ENCODE measurements around the gene SEMA4G. TPM values are rescaled to one million over a fixed set of nuclear protein-coding genes. Genes with fewer than 3 reads are reported as not detected.

Gene SEMA4G
- polyA plus RNA-seq, 2 of the 4 experiments (the other 2 are of a cell fraction): 13.5 to 17.4 TPM

GRCh38 chr10:101018600-101019439 is 49.5 kb downstream of the SEMA4G start:
- peak overlapping the region; percentile 55 for H3K4me2 ChIP-seq

More at GRCh38 chr10:101018600-101019439, 49.5 kb downstream of the SEMA4G start:
- H3K9me3 ChIP-seq: no peaks in the 10 kb centered on the region
- 47% methylated on average over 31 of the region's 45 CpGs for WGBS (ENCODE audit: missing lambda C conversion rate)
- peaks cover 14% of the 10 kb centered on the region for H3K4me1 ChIP-seq
- FAIRE-seq (no peak), ATAC-seq (peak; percentile 80 to 93), DNase-seq (ENCODE audit: low read depth in 1 of 2, low spot score in 1 of 2) (peak; percentile 82 to 95)
- ChIA-PET CTCF (interaction anchor here (0.6 to 59.3 kb wide), 13 partner anchors 8 to 503 kb away, joined by 3 to 2364 read pairs (median 4); partner anchors contain the start of genes KAZALD1, LZTS2, MRPL43 and PDZD7), POLR2A (interaction anchor here (0.6 to 1.0 kb wide), 3 partner anchors 12 to 27 kb away, joined by 3 to 15 read pairs (median 4); partner anchors contain the start of genes PDZD7 and SFXN3)
- peak overlapping the region; percentile 35 to 76; a peak in 4 of 6 replicates for H3K27ac ChIP-seq
- TF ChIP-seq MYC (IDR thresholded peaks at IDR 0.05; ENCODE audit: borderline replicate concordance, low read length) (peak; percentile 79; the same call in 1 of the 2 replicates), MAX (IDR thresholded peaks at IDR 0.05) (peak; percentile 81), RAD21 (conservative IDR thresholded peaks at IDR 0.05 in 1 of 2, IDR thresholded peaks at IDR 0.05 in 1 of 2) (peak; percentile 75 to 78), REST (IDR thresholded peaks at IDR 0.05) (no peak), TP53 (CRISPR knock-in tag; IDR thresholded peaks at IDR 0.05) (no peak), CTCF (IDR thresholded peaks at IDR 0.05) (peak; percentile 78), MAZ (IDR thresholded peaks at IDR 0.05; ENCODE audit: borderline replicate concordance, low read depth, low read length) (no peak), SMC3 (IDR thresholded peaks at IDR 0.05) (peak; percentile 51; the same call in 2 of the 3 replicates)
- no peak overlapping the region for H3K4me3 ChIP-seq

Small RNAs within 50 kb of the gene (small RNA-seq; reads per million reads assigned to genes)
- 0 to 0.97 (median 0) reads per million in 6 experiments for gene MIR608

Other genes with a start within 250 kb of the SEMA4G start
- gene PAX2, start 223.9 kb upstream of the SEMA4G start, polyA plus RNA-seq (2011; rRNA removed): 0.05 and 0.06 TPM in 2 replicates
- 0.18 to 0.21 TPM (median 0.21 TPM) in 3 replicates for gene PAX2, start 223.9 kb upstream of the SEMA4G start, polyA plus RNA-seq (2017; fragmentation: RNase III; extraction: RNeasy Plus Mini Kit Qiagen cat#74134 plus additional on column Dnase treatment)
- 12.4 and 16.6 TPM in 2 replicates for gene SLF2, start 56.5 kb upstream of the SEMA4G start, polyA plus RNA-seq (2011; rRNA removed)
- gene SLF2, start 56.5 kb upstream of the SEMA4G start, polyA plus RNA-seq (2017; fragmentation: RNase III; extraction: RNeasy Plus Mini Kit Qiagen cat#74134 plus additional on column Dnase treatment): 12.3 to 13.6 TPM (median 13.0 TPM) in 3 replicates
- 76.3 and 77.4 TPM in 2 replicates for gene MRPL43, start 18.0 kb downstream of the SEMA4G start, polyA plus RNA-seq (2011; rRNA removed)
- gene MRPL43, start 18.0 kb downstream of the SEMA4G start, polyA plus RNA-seq (2017; fragmentation: RNase III; extraction: RNeasy Plus Mini Kit Qiagen cat#74134 plus additional on column Dnase treatment): 82.2 to 86.7 TPM (median 83.4 TPM) in 3 replicates
- gene TWNK, start 18.0 kb downstream of the SEMA4G start, polyA plus RNA-seq (2011; rRNA removed): 21.1 and 26.7 TPM in 2 replicates
- 34.7 to 36.0 TPM (median 35.9 TPM) in 3 replicates for gene TWNK, start 18.0 kb downstream of the SEMA4G start, polyA plus RNA-seq (2017; fragmentation: RNase III; extraction: RNeasy Plus Mini Kit Qiagen cat#74134 plus additional on column Dnase treatment)
- gene LZTS2, start 30.3 kb downstream of the SEMA4G start, polyA plus RNA-seq (2011; rRNA removed): 13.8 and 15.7 TPM in 2 replicates
- gene LZTS2, start 30.3 kb downstream of the SEMA4G start, polyA plus RNA-seq (2017; fragmentation: RNase III; extraction: RNeasy Plus Mini Kit Qiagen cat#74134 plus additional on column Dnase treatment): 23.8 to 35.5 TPM (median 34.0 TPM) in 3 replicates
- 0.20 and 0.21 TPM in 2 replicates for gene PDZD7, start 61.6 kb downstream of the SEMA4G start, polyA plus RNA-seq (2011; rRNA removed)
- gene PDZD7, start 61.6 kb downstream of the SEMA4G start, polyA plus RNA-seq (2017; fragmentation: RNase III; extraction: RNeasy Plus Mini Kit Qiagen cat#74134 plus additional on column Dnase treatment): 0.56 to 0.79 TPM (median 0.63 TPM) in 3 replicates
- gene SFXN3, start 61.7 kb downstream of the SEMA4G start, polyA plus RNA-seq (2011; rRNA removed): 33.7 and 42.1 TPM in 2 replicates
- 26.3 to 27.6 TPM (median 26.4 TPM) in 3 replicates for gene SFXN3, start 61.7 kb downstream of the SEMA4G start, polyA plus RNA-seq (2017; fragmentation: RNase III; extraction: RNeasy Plus Mini Kit Qiagen cat#74134 plus additional on column Dnase treatment)
- gene KAZALD1, start 92.5 kb downstream of the SEMA4G start, polyA plus RNA-seq (2011; rRNA removed): 4.5 and 5.1 TPM in 2 replicates
- 2.5 to 4.3 TPM (median 2.9 TPM) in 3 replicates for gene KAZALD1, start 92.5 kb downstream of the SEMA4G start, polyA plus RNA-seq (2017; fragmentation: RNase III; extraction: RNeasy Plus Mini Kit Qiagen cat#74134 plus additional on column Dnase treatment)
- gene TLX1, start 161.8 kb downstream of the SEMA4G start, polyA plus RNA-seq (2011; rRNA removed): 0.06 and 0.09 TPM in 2 replicates
- not detected in 3 replicates for gene TLX1, start 161.8 kb downstream of the SEMA4G start, polyA plus RNA-seq (2017; fragmentation: RNase III; extraction: RNeasy Plus Mini Kit Qiagen cat#74134 plus additional on column Dnase treatment)

All from A549 (cell line).